HG02642 (cell line): ENCODE results near the gene UTP14A.
"Not testable (repeated sequence)": the region's sequence is repeated elsewhere in the genome, so short reads cannot be mapped to it uniquely, and the experiment has no call there.

Experiments used
- ATAC-seq: cut with Tn5 transposase; IDR thresholded peaks from one replicate; pipeline ENCODE4 v1.9.1; 2021; ENCODE audit warnings: mild to moderate bottlenecking; ENCODE audit not compliant: unreplicated experiment, poor library complexity

UTP14A gene, protein sequence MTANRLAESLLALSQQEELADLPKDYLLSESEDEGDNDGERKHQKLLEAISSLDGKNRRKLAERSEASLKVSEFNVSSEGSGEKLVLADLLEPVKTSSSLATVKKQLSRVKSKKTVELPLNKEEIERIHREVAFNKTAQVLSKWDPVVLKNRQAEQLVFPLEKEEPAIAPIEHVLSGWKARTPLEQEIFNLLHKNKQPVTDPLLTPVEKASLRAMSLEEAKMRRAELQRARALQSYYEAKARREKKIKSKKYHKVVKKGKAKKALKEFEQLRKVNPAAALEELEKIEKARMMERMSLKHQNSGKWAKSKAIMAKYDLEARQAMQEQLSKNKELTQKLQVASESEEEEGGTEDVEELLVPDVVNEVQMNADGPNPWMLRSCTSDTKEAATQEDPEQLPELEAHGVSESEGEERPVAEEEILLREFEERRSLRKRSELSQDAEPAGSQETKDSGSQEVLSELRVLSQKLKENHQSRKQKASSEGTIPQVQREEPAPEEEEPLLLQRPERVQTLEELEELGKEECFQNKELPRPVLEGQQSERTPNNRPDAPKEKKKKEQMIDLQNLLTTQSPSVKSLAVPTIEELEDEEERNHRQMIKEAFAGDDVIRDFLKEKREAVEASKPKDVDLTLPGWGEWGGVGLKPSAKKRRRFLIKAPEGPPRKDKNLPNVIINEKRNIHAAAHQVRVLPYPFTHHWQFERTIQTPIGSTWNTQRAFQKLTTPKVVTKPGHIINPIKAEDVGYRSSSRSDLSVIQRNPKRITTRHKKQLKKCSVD

DNA sequence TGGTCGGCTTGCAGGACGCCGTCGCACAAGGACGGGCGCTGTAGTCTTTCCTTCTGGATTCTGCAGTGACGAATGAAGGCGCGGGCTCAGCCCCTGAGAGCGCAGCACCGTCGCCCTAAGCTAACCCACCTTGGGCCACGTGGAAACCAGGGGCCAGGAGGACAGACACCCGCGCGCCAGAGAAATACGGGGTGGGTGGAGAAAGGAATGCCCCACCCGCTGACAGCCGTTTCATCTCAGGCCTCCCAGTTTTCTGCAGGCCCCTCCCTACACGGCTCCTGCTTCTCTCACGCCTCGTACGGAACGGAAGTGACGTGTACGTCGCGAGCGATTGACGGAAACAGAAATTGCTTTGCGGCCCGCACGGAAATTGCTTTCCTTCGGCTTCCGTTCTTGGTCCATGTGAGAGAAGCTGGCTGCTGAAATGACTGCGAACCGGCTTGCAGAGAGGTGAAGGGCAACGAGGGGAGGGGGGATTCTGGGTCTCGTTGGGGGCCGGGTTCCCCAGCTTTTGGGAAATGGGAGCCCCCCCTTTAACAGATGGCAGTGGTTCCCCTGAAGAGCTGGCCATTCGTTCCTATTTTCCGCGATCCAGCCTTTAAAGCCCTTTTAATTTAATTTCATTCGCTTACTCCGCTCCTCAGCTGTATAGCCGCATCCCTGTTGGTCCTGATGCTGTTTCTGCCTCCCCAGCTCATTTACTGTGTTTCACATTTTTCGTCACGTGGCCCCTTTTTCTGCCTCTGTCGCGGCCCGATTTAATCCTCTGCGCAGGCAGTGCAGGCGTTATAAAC is at the start of gene UTP14A:
Gene UTP14A (plus strand): TSS at position 378 of the 794 bp plus-strand sequence. CDS start 47 bp downstream, at position 425.
- ATAC-seq, result peak; percentile 99

DNA sequence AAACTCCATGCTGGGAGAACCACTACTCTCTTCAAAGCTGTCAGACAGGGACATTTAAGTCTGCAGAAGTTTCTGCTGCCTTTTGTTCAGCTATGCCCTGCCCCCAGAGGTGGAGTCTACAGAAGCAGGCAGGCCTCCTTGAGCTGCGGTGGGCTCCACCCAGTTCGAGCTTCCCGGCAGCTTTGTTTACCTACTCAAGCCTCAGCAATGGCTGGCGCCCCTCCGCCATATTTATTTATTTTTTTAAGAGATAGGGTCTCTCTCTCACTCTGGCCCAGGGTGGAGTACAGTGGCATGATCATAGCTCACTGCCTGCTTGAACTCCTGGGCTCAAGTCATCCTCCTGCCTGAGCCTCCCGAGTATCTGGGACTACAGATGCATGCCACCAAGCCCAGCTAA is 46.8 kb upstream of the UTP14A start:
- not testable (repeated sequence) for ATAC-seq

DNA sequence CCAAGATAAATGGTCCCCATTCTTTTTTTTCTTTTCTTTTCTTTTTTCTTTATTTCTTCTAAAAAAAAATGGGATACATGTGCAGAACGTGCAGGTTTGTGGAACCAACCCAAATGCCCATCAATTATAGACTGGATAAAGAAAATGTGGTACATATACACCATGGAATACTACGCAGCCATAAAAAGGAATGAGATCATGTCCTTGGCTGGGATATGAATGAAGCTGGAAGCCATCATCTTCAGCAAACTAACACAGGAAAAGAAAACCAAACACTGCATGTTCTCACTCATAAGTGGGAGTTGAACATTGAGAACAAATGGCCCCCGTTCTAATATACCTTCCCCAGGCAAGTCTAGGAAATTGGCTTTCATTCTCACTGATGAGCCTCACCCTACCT is 39.6 kb upstream of the UTP14A start:
- not testable (repeated sequence) for ATAC-seq

DNA sequence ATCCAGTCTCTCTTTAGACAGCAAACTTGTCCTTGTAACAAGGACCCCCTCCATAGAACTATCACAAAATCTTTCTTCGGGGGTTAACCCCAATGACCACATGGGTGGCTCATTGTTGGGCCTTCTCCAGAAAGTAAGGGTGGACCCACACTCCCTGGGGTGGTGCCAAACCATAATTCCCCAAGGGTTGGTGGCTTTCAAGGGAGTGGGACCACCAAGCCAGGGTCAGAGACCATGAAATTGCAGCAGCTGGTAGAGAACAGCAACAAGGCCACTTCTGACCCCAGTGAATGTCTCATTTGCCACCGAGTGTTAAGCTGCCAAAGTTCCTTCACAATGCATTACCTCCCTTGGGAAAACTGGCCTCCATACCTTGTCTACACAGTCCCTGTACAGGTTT is 33.4 kb upstream of the UTP14A start:
- no peak for ATAC-seq

DNA sequence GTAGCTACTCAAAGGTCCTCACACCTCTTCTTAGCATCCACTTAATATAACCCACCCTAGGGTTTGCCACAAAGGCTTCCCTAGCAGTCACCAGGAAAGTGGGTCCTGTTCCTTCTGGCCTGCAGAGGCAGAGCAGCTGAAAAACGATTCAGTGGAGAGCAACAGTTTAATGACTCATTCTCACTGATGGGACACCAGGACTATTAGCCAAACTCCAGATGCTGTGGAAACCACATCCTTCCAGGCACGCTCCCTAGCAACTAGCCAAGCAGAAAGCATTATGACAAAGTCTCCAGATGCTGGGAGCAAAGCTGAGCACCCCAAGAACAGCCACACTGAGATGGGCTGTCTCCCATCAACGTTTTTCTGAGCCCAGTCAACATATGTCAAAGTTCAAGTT is 30.3 kb upstream of the UTP14A start:
- no peak for ATAC-seq

DNA sequence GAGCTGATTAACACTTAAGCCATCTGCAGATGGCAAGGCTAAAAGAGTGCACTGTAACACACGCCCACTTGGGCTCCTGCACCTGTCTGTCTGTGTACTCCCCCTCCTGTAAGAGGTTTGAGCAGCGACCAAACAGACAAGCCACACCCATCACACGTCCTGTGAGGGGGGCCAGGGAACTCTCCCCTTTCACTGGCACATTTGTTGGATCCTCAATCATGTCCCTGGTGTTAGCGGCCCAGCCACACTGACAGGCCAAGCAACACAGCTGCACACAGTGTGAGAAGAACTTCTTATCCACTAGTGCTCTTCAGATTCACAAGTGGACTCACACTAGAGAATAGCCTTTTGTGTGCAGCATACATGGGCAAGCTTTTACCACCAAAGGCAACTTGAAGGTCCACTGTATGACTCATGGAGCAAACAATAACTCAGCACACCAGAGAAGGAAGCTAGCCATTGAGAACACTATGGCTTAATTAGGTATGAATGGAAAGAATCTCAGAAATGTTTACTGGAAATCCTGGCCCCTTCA is 29.1 kb upstream of the UTP14A start:
- no peak for ATAC-seq

DNA sequence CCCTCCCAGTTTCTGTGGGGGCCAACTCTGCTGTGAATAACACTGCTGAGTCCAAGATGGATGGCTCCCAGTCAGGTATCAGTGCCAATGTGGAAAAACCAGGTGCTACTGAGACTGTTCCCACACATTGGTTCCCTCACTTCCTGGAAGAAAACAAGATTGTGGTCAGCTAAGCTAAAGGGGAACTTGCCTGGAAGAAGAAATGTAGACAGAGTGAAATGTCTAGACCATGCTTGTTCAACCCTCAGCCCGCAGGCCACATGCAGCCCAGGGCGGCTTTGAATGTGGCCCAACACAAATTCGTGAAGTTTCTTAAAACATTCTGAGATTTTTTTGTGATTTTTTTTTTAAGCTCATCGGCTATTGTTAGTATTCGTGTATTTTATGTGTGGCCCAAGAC is 28.6 kb upstream of the UTP14A start:
- no peak for ATAC-seq

DNA sequence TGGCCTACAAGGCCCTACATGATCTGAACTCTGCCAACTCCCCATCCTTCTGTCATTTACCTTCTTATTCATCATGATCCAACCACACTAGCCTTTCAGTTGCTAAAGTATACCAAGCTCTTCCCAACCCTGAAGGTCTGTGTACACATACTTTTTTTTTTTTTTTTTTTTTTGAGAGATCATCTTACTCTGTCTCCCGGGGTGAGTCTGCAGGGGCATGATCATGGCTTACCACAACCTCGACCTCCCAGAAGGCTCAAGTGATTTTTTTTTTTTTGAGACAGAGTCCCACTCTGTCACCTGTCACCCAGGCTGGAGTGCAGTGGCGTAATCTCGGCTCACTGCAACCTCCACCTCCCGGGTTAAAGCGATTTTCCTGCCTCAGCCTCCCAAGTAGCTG is 5.9 kb upstream of the UTP14A start:
- ATAC-seq, result no peak

DNA sequence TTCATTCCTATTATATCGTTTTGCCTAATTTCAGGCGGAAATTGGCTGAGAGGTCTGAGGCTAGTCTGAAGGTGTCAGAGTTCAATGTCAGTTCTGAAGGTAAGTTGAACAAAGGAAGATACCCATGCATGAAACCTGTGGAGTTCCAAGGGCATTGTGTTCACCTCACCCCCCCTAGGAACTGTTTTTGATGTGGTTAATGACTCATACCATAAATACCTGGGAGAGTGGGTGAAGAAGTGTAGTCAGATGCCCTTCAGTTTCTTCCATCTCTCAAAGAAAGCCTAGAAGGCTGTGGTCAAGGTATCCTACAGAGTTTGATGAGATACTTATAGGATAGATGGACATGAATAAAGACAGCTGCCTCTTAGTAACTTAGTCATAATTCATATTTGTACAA is 2.7 kb downstream of the UTP14A start:
- ATAC-seq, result no peak

- ATAC-seq, result no peak
Measured at GRCh38 chrX:129925305-129926092, 19.5 kb downstream of the UTP14A start.

GRCh38 chrX:129930941-129931410 is 25.0 kb downstream of the UTP14A start:
- no peak for ATAC-seq

- ATAC-seq, result peak; percentile 68
Measured at GRCh38 chrX:129931411-129932015, 25.5 kb downstream of the UTP14A start.

DNA sequence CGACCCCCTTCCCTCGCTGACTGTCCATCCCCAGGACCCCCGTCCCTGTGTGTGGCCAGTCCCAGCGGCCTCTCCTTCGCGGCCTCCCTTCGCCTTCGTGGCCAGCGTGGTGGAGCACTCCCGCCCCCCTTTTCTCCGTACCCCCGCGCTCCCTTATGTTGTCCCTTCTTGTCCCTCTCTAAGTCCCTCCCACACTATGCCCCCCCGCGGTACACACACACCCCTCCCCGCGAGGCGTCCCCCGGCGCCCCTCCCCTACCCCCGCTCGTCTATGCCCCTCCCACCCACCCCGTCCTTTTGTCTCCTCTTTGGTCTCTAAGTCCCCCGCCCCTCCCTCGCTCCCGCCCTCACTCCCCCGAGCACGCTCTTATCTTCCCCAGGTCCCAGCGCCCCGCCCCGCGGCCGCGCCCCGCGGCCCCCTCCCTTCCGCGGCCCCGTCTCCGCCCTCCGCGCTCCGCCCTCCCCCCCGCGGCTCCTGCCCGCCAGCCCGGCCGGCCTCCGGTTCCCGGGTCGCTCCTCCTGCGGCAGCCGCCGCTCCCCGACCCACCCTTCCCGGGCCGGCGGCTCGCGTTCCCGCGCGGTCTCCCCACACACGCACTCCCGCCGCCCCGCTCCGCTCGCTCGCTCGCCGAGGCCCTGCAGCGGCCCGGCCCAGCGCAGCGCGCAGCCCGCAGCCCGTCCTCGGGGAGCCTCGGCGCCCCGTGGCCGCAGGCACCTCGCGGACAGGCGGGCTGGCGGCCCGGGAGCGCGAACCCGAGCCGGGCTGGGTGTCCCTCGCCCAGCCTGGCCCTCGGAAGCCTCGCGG is 26.3 kb downstream of the UTP14A start:
- peak; percentile 57 for ATAC-seq

- ATAC-seq, result peak; percentile 21
Measured at GRCh38 chrX:129932821-129933321, 26.9 kb downstream of the UTP14A start.

DNA sequence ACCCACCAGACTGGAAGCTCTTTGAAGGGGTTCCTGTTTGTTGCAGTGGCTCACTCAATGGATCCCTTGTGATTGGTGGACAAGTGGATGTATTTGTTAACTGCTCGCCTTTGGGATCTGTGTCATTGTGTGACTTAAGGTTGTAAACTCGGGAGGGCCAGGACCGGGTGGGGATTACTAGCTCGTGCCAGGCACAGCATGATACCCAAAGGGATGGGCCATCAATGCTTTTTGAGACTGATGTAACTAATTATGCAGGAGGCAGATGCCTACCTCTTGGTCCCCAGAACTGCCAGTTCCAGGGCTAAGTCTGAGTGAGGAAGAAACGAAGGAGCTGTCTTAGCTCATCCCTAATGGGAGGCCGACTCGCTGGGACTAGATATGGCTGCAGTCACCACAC is 27.7 kb downstream of the UTP14A start:
- no peak for ATAC-seq

- ATAC-seq, result no peak
Measured at GRCh38 chrX:129934461-129934860, 28.5 kb downstream of the UTP14A start.

GRCh38 chrX:129934952-129935351 is 29.0 kb downstream of the UTP14A start:
- ATAC-seq, result no peak

- ATAC-seq, result no peak
Measured at GRCh38 chrX:129938081-129938480, 32.1 kb downstream of the UTP14A start.
